Activated gamma-delta T cell treated with anti-CD3 and anti-CD28 coated beads, Interleukin-2, amount 50 U/mL, for 16 hours (primary cell): Measurements from ENCODE around the gene TCF25.

ENCODE experiments used
- DNase-seq: peaks from one replicate; pipeline ENCODE4 v3.0.0-alpha.2; 2020; ENCODE audit warnings: low read depth

The TCF25 gene

DNA sequence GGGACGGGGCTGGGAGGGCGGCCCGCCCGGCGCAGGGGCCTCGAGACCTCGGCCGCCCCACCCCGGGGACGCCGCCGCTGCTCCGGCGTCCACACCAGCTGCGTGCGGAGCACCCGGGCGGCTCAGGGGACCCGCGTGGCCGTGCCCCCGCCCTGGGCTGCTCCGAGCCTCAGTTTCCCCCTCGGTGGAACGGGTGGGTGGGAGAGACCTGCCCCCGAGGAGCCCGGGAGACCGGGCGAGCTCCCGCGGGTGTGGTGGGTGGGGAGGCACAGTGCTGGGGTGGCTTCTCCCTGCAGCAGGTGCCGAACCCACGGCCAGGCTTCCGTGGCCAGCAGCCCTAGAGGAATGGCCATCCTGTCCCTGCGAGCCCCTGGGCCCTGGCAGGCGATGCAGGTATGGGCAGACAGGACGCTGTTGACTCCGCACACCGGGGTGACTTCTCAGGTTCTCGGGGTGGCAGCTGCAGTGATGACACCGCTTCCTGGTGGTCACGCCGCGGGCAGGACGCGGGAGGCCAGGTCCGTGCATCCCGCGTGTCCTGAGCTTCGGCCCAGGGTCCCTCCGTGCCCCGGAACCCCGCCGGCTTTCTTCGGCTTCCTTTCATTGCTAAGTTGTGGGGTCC lies 75.8 kb downstream of the TCF25 start:
- DNase-seq = no peak

DNA sequence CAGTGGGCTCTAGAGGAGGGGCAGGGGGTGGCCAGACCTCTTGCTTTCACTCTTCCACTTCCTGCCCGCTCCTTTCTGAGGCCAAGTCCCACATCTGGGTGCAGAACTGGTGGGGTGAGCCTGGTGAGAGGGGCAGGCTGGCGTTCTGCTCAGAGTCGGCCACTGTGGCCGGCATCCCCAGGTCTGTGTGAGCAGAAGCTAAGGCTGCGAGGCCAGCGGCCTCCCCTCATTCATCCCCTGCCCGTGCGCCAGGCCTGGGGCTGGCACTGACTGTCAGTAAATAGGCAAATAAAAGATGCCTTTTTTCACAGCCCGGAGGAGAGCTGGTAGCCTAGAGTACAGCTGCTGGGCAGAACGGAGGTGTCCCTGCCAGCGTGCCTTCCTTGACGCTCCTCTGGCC lies 76.4 kb downstream of the TCF25 start:
- DNase-seq = no peak

DNA sequence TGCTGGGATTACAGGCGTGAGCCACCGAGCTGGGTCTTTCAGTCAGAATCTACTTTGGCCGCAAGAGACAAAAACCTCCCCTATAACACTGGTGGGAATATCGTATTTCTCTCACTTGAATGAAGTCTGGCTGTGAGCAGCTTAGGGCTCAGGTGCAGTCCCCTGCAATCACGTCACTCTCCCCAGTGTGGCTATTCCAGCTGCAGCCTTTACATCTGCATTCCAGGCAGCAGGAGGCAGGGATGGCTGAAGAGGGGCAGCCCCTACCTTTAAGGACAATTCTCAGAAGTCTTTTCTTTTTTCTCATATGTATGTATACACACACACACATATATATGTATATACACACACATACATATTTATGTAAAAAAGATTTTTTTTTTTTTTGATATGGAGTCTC lies 78.1 kb downstream of the TCF25 start:
- no peak for DNase-seq

DNA sequence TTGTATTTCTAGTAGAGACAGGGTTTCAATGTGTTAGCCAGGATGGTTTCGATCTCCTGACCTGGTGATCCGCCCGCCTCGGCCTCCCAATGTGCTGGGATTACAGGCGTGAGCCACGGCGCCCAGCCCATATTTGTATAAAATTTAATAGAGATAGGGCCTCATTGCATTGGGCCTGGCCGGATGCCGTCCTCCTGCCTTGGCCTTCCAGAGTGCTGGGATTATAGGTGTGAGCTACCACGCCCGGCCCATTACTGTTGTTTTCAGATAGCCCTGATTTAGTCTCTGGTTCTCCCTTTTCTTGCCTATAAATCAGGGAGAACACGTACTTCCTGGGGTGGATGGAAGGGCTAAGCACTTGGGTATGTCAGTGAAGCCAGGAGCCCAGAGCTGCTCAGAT lies 78.7 kb downstream of the TCF25 start:
- DNase-seq = no peak

DNA sequence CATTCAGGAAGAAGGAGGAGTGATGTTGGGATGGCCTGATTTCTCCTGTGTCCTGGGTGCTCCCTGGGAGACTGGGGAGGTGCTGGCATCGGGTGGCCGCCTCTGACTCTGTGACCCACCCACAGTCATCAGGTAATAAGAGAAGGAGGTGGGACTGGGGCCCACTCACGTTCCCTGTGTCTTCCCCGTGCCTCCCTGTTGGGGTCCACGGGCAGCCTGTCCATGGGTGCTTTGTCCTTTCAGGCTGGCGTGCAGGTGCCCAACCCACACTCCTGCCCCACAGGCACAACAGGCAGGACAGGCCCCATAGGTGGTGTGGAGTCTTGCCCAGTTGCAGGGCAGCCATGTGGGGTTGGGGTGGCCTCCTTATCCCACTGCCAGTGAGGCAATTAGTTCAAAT lies 79.2 kb downstream of the TCF25 start:
- DNase-seq = no peak

DNA sequence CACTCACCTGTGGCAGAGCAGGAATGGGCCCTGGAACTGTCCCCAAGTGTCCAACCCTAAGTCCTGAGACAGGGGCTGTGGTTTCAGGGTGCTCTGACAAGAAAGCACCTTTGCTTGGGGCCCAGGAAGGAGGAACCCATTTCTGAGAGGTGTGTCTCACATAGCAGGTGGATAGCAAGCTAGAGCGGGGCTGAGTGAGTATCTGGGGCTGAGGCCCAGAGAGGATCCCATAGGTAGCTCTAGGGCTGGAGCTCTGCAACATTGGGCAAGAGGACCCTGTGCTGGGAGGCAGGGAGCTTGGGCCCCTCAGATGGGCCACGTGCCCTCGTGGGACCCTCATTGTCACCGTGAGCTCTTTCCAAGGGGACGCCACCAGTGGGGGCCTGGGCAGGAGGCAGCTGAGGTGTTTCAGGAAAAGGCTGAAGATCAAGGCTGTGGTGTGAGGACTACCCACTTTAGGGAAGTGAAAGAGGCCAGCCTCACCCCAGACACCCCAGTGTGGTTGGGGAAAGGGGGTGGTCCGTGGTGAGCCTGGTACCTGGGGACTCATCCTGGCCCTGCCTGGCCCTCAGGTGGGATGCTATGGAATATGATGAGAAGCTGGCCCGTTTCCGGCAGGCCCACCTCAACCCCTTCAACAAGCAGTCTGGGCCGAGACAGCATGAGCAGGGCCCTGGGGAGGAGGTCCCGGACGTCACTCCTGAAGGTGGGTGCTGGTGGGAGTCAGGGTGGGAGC lies 80.4 kb downstream of the TCF25 start:
- DNase-seq = no peak

DNA sequence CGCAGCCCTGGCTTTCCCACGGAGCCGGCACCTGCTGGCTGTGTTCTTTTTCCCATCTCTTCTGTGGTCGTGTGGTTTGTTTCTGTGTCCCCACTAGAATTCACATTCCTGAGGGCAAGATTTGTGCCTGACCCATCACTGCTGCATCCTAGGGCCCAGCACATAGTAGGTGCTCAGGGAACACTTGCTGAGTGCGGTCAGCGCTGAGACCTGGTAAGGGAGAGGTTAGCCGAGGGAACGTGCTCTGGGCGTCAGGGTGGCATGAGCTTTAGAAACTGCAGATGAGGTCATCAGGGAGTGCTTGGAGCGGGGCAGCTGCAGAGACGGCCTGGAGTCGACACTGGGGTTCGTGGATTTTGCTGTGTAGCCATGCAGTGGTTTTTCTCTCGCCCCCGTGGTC lies 81.1 kb downstream of the TCF25 start:
- DNase-seq = no peak

DNA sequence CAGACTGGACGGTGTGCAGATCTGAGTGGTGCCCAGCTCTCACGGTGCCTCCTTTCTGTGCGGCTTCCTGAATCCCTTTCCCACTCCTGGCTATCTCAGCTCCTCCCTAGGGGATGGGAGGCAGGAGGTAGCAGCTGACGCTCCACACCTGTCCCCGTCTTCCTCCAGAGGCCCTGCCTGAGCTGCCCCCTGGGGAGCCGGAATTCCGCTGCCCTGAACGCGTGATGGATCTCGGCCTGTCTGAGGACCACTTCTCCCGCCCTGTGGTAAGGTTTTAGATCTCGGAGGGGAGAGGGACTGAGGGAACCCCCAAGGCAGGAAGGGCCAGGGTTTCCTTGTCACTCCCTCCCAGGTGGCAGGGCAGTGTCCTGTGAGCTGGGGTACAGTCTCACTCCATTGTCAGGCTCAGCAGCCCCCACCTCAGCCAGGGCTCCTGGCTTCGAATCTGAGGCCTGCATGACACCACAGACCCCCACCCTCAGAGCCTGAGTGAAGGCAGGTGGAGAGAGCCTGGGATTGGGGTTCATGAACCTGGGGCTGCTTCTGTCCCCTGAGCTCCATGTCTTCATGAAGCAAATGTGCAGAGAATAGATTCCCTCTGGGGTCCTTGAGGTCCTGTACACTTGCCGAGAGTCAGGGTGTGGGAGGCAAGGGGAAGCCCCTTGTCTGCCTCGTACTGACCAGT lies 81.8 kb downstream of the TCF25 start:
- DNase-seq = no peak

DNA sequence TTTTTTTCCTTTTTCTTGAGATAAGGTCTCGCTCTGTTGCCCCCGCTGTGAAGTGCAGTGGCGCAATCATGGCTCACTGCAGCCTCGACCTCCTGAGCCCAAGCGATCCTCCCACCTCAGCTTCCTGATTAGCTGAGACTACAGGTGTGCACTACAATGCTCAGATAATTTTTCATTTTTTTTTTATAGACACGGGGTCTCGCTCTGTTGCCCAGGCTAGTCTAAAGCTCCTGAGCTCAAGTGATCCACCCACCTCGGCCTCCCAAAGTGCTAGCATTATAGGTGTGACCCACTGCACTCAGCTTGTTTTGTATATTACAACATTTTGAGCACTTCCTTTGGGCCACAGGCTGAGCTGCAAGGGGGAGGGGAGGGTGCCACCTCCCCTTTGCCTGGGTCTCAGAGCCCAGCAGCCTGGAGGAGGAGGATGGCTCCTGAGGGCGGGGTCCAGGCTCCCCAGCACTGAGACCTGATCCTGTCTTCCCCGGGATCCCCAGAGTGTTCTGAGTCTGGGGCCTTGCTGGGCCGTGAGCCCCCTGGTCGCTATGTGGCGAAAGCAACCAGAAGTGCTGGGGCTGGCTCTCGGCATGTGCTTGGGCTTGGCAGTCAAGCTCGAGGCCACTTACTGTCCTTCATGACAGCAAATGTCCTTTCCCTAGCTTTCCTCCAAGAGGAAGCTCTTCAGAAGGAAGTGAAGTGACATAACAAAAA lies 83.3 kb downstream of the TCF25 start:
- DNase-seq = no peak

DNA sequence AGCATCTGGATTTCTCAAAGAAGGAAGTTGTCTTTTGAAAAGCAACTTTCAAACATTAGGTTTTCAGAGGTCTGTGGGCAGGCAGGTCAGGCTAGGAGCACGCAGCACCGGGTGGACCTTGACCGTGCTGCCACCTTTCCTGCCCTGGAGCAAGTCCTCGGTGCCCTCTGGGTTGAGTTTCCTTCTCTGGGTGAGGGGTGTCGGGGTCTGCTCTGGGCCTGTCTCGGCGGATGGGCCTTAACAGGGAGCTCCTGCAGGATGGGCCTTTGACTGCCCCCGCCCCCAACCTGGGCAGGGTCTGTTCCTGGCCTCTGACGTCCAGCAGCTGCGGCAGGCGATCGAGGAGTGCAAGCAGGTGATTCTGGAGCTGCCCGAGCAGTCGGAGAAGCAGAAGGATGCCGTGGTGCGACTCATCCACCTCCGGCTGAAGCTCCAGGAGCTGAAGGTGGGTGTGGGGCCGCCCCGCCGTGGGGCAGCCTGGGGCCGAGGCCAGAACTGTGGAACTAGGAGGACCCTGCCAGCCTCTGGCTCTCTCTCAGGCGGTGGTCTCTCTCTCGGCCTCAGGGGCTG lies 83.9 kb downstream of the TCF25 start:
- no peak for DNase-seq

DNA sequence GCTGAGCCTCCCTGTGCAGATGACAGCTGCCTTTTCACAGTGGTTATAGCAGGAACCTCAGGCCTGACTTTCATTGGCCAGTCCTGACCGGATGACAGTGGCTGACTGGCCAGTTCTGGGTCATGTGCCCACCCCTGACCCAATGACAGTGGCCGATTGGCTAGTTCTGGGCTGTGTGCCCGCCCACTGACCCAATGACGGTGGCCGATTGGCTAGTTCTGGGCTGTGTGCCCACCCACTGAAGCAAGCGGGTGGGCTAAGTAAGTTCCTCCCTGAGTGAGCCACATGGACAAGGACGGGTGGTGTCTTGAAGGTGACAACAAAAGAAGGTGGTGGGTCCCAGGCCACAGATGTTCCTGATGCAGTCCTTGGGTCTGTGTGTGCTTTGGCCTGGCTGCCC lies 84.7 kb downstream of the TCF25 start:
- no peak for DNase-seq

DNA sequence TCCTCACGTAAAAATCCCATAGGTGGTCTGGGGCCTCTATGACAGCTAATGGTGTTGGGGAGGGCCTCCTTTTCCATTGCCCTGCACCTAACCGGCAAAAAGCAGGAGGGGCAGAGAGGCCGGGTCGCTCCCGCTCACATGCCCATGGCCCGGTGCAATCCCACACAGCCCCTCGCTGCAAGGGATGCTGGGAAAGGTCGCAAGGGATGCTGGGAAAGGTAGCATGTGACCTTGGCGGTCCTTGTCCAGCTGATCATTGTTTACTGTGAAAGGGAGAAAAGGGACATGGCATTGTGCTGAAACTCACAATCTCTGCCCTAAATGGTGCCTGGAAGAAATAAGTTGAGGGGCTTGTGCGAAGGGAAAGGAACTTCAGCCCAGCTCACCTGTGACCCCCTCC lies 85.2 kb downstream of the TCF25 start:
- DNase-seq = no peak

DNA sequence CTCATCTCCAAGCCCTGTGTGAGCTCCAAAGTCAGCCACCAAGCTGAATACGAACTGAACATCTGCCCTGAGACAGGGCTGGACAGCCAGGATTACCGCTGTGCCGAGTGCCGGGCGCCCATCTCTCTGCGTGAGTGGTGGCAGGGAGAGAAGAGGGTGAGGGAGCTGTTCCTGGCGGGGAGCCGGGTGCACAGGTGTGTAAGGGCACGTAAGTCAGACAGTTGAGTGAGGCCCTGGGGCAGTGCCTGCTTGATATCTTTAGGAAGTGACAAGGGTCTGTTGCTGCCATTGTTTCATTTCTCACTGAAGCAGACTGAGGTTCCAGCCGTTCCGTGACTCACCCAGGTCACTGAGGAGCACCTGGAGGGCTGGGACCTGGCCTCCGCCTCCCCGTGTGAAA lies 87.6 kb downstream of the TCF25 start:
- no peak for DNase-seq
